ENCODE data around the gene CHST15.

GRCh38 chr10:124045801-124046355 is 47.5 kb downstream of the CHST15 start:
- no peak for TF ChIP-seq CTCF (IDR thresholded peaks at IDR 0.05)
- no peak for TF ChIP-seq EP300 (IDR thresholded peaks at IDR 0.05)
- TF ChIP-seq POLR2A (IDR thresholded peaks at IDR 0.05): no peak

Measured in ovary (tissue), 3 donors.